Measurements from ENCODE around the gene FAM171A1. TPM values are rescaled to one million over a fixed set of nuclear protein-coding genes. Genes with fewer than 3 reads are reported as not detected.
"Not testable (repeated sequence)": the region's sequence is repeated elsewhere in the genome, so short reads cannot be mapped to it uniquely, and the experiment has no call there.

FAM171A1 gene
- 8.3 TPM for total RNA-seq
- long read RNA-seq, transcript FAM171A1-201 (8 exons, 3,952 nt) = major isoform, 8 of 26 reads
- long read RNA-seq, partial matches to known transcripts = 13 of 26 reads
- long read RNA-seq, other reads (novel, unspliced or antisense) = 5 of 26 reads

GRCh38 chr10:15370856-15371701 is at the start of gene FAM171A1:
TSS of gene FAM171A1 (minus strand) at chr10:15371289. CDS start at chr10:15371052, 237 bp downstream.
- no peak for DNase-seq (ENCODE audit: low spot score)
- intact Hi-C loops (cut with DNase I) = loop anchor here (5.0 kb wide), 3 partner anchors 109 to 274 kb away; partner anchors contain the start of gene RPP38

- DNase-seq (ENCODE audit: low spot score) = no peak
- intact Hi-C loops (cut with DNase I) = no loop called here
These were observed 49.8 kb upstream of the FAM171A1 start for GRCh38 chr10:15420858-15421257.

- no peak for DNase-seq (ENCODE audit: low spot score)
- intact Hi-C loops (cut with DNase I) = no loop called here
These were observed 48.3 kb upstream of the FAM171A1 start for GRCh38 chr10:15419279-15419874.

GRCh38 chr10:15416034-15416433 is 44.9 kb upstream of the FAM171A1 start:
- no peak for DNase-seq (ENCODE audit: low spot score)
- intact Hi-C loops (cut with DNase I) = no loop called here

GRCh38 chr10:15411010-15411409 is 39.9 kb upstream of the FAM171A1 start:
- no peak for DNase-seq (ENCODE audit: low spot score)
- intact Hi-C loops (cut with DNase I) = no loop called here

GRCh38 chr10:15409350-15409749 is 38.3 kb upstream of the FAM171A1 start:
- intact Hi-C loops (cut with DNase I); DNase-seq (ENCODE audit: low spot score): not testable (repeated sequence)

- intact Hi-C loops (cut with DNase I) = no loop called here
- DNase-seq (ENCODE audit: low spot score) = no peak
These were observed 37.5 kb upstream of the FAM171A1 start for GRCh38 chr10:15408557-15408956.

GRCh38 chr10:15405319-15405718 is 34.2 kb upstream of the FAM171A1 start:
- DNase-seq (ENCODE audit: low spot score) = no peak
- intact Hi-C loops (cut with DNase I) = no loop called here

GRCh38 chr10:15401382-15401781 is 30.3 kb upstream of the FAM171A1 start:
- intact Hi-C loops (cut with DNase I) = no loop called here
- no peak for DNase-seq (ENCODE audit: low spot score)

GRCh38 chr10:15400461-15400860 is 29.4 kb upstream of the FAM171A1 start:
- DNase-seq (ENCODE audit: low spot score); intact Hi-C loops (cut with DNase I): not testable (repeated sequence)

GRCh38 chr10:15399060-15399661 is 28.1 kb upstream of the FAM171A1 start:
- DNase-seq (ENCODE audit: low spot score) = no peak
- intact Hi-C loops (cut with DNase I) = no loop called here

- no peak for DNase-seq (ENCODE audit: low spot score)
- intact Hi-C loops (cut with DNase I) = no loop called here
These were observed 24.8 kb upstream of the FAM171A1 start for GRCh38 chr10:15395935-15396334.

GRCh38 chr10:15393139-15393825 is 22.2 kb upstream of the FAM171A1 start:
- no peak for DNase-seq (ENCODE audit: low spot score)
- intact Hi-C loops (cut with DNase I) = no loop called here

- no peak for DNase-seq (ENCODE audit: low spot score)
- intact Hi-C loops (cut with DNase I) = no loop called here
These were observed 20.4 kb upstream of the FAM171A1 start for GRCh38 chr10:15391491-15391890.

- DNase-seq (ENCODE audit: low spot score); intact Hi-C loops (cut with DNase I): not testable (repeated sequence)
These were observed 17.1 kb upstream of the FAM171A1 start for GRCh38 chr10:15388172-15388571.

GRCh38 chr10:15387021-15387420 is 15.9 kb upstream of the FAM171A1 start:
- DNase-seq (ENCODE audit: low spot score) = no peak
- intact Hi-C loops (cut with DNase I) = no loop called here

- intact Hi-C loops (cut with DNase I) = no loop called here
- no peak for DNase-seq (ENCODE audit: low spot score)
These were observed 14.7 kb upstream of the FAM171A1 start for GRCh38 chr10:15385552-15386455.

- DNase-seq (ENCODE audit: low spot score) = no peak
- intact Hi-C loops (cut with DNase I) = no loop called here
These were observed 10.3 kb upstream of the FAM171A1 start for GRCh38 chr10:15381420-15381819.

GRCh38 chr10:15379078-15379477 is 8.0 kb upstream of the FAM171A1 start:
- no peak for DNase-seq (ENCODE audit: low spot score)
- intact Hi-C loops (cut with DNase I) = no loop called here
